ACC112 (cell line): ENCODE results near the gene CRADD.
A peak's percentile ranks its signal among the peaks of the same experiment; 100 is the strongest.
"Not testable (repeated sequence)": the region's sequence is repeated elsewhere in the genome, so short reads cannot be mapped to it uniquely, and the experiment has no call there.

Experiments used
- H2AFZ ChIP-seq: fragments of 200-600 bp; sonication (generic); one replicate; pipeline ENCODE4 v1.6.0; 2017; ENCODE audit warnings: antibody characterized with exemption, low read length; ENCODE audit not compliant: unreplicated experiment
- H3K27ac ChIP-seq: fragments of 200-600 bp; sonication (generic); 2 replicates; pipeline ENCODE4 v1.5.1; 2014; ENCODE audit warnings: low read depth, mild to moderate bottlenecking, antibody characterized with exemption, low read length, moderate library complexity
- H3K27me3 ChIP-seq: fragments of 200-600 bp; sonication (generic); 2 replicates; pipeline ENCODE4 v1.6.1; 2014; ENCODE audit warnings: mild to moderate bottlenecking, antibody characterized with exemption, low read length, moderate library complexity, mixed read lengths; ENCODE audit not compliant: insufficient read depth
- H3K36me3 ChIP-seq: fragments of 200-600 bp; sonication (generic); 2 replicates; pipeline ENCODE4 v1.6.1; 2016; ENCODE audit warnings: mild to moderate bottlenecking, antibody characterized with exemption, low read length, moderate library complexity, mixed read lengths; ENCODE audit not compliant: insufficient read depth
- H3K4me1 ChIP-seq: fragments of 200-600 bp; sonication (generic); one replicate; pipeline ENCODE4 v1.6.1; 2016; ENCODE audit warnings: low read length, mixed read lengths; ENCODE audit not compliant: insufficient read depth, unreplicated experiment, control insufficient read depth
- H3K4me3 ChIP-seq: fragments of 200-600 bp; sonication (generic); 2 replicates; pipeline ENCODE4 v1.5.1; 2014; ENCODE audit warnings: mild to moderate bottlenecking, low read depth, low read length
- H3K79me2 ChIP-seq: fragments of 200-600 bp; sonication (generic); one replicate; pipeline ENCODE4 v1.6.0; 2016; ENCODE audit warnings: low read length; ENCODE audit not compliant: control insufficient read depth, unreplicated experiment, insufficient read depth

CRADD gene

GRCh38 chr12:93677195-93678064, at the start of gene CRADD:
Gene CRADD, plus strand, starts transcription at chr12:93677375.
- Histone ChIP-seq H3K36me3 (no peaks in the 10 kb centered on the region), H2AFZ (peak within 1 kb of the TSS; percentile 100), H3K4me3 (peak within 1 kb of the TSS; percentile 86), H3K27me3 (no peaks in the 10 kb centered on the region), H3K27ac (peak within 1 kb of the TSS; percentile 88), H3K4me1 (peaks cover 5% of the 10 kb centered on the region), H3K79me2 (no peaks in the 10 kb centered on the region)

GRCh38 chr12:93632383-93632782, 44.8 kb upstream of the CRADD start:
- Histone ChIP-seq H3K4me1 (peaks cover 17% of the 10 kb centered on the region), H3K27ac (no peak overlapping the region), H3K27me3 (no peaks in the 10 kb centered on the region), H3K4me3 (no peak overlapping the region), H2AFZ (no peak overlapping the region), H3K36me3 (no peaks in the 10 kb centered on the region), H3K79me2 (no peaks in the 10 kb centered on the region)

GRCh38 chr12:93634416-93634815, 42.8 kb upstream of the CRADD start:
- Histone ChIP-seq H3K27ac (peak overlapping the region; percentile 72), H3K36me3 (no peaks in the 10 kb centered on the region), H3K4me1 (peaks cover 17% of the 10 kb centered on the region), H3K27me3 (peaks cover 8% of the 10 kb centered on the region; the same call in 1 of the 2 replicates), H3K79me2 (no peaks in the 10 kb centered on the region), H3K4me3 (no peak overlapping the region), H2AFZ (no peak overlapping the region)

GRCh38 chr12:93636708-93637107, 40.5 kb upstream of the CRADD start:
- Histone ChIP-seq H3K27ac (no peak overlapping the region), H3K4me3 (no peak overlapping the region), H3K27me3 (peaks cover 8% of the 10 kb centered on the region; the same call in 1 of the 2 replicates), H2AFZ (no peak overlapping the region), H3K36me3 (no peaks in the 10 kb centered on the region), H3K79me2 (no peaks in the 10 kb centered on the region), H3K4me1 (peaks cover 17% of the 10 kb centered on the region)

GRCh38 chr12:93638095-93638494, 39.1 kb upstream of the CRADD start:
- Histone ChIP-seq H3K79me2 (no peaks in the 10 kb centered on the region), H3K4me3 (no peak overlapping the region), H3K27me3 (peaks cover 8% of the 10 kb centered on the region; the same call in 1 of the 2 replicates), H3K27ac (no peak overlapping the region), H2AFZ (no peak overlapping the region), H3K4me1 (peaks cover 17% of the 10 kb centered on the region), H3K36me3 (no peaks in the 10 kb centered on the region)

GRCh38 chr12:93638954-93639353, 38.2 kb upstream of the CRADD start:
- H3K4me3 ChIP-seq: no peak overlapping the region

GRCh38 chr12:93639406-93639805, 37.8 kb upstream of the CRADD start:
- no peak overlapping the region for H3K4me3 ChIP-seq
- no peak overlapping the region for H2AFZ ChIP-seq
- H3K36me3 ChIP-seq: no peaks in the 10 kb centered on the region
- H3K27ac ChIP-seq: no peak overlapping the region
- peaks cover 8% of the 10 kb centered on the region; the same call in 1 of the 2 replicates for H3K27me3 ChIP-seq
- peaks cover 9% of the 10 kb centered on the region for H3K4me1 ChIP-seq
- H3K79me2 ChIP-seq: no peaks in the 10 kb centered on the region

More at GRCh38 chr12:93638954-93639353, 38.2 kb upstream of the CRADD start:
- Histone ChIP-seq H3K36me3 (no peaks in the 10 kb centered on the region), H3K79me2 (no peaks in the 10 kb centered on the region), H3K4me1 (peaks cover 13% of the 10 kb centered on the region), H3K27me3 (peaks cover 8% of the 10 kb centered on the region; the same call in 1 of the 2 replicates), H2AFZ (no peak overlapping the region), H3K27ac (no peak overlapping the region)

- not testable (repeated sequence) for H2AFZ ChIP-seq, H3K79me2 ChIP-seq, H3K27me3 ChIP-seq, H3K27ac ChIP-seq, H3K36me3 ChIP-seq, H3K4me1 ChIP-seq, H3K4me3 ChIP-seq
Measured at GRCh38 chr12:93641380-93641779, 35.8 kb upstream of the CRADD start.

GRCh38 chr12:93642751-93643150, 34.4 kb upstream of the CRADD start:
- Histone ChIP-seq H3K27ac (no peak overlapping the region), H3K4me1 (no peaks in the 10 kb centered on the region), H2AFZ (no peak overlapping the region), H3K4me3 (no peak overlapping the region), H3K79me2 (no peaks in the 10 kb centered on the region), H3K36me3 (no peaks in the 10 kb centered on the region), H3K27me3 (peaks cover 8% of the 10 kb centered on the region; the same call in 1 of the 2 replicates)

GRCh38 chr12:93645702-93646101, 31.5 kb upstream of the CRADD start:
- H3K27ac ChIP-seq: no peak overlapping the region
- no peak overlapping the region for H3K4me3 ChIP-seq
- H3K79me2 ChIP-seq: no peaks in the 10 kb centered on the region
- no peaks in the 10 kb centered on the region for H3K36me3 ChIP-seq
- no peaks in the 10 kb centered on the region for H3K27me3 ChIP-seq
- no peaks in the 10 kb centered on the region for H3K4me1 ChIP-seq
- H2AFZ ChIP-seq: no peak overlapping the region

GRCh38 chr12:93650626-93651025, 26.5 kb upstream of the CRADD start:
- no peaks in the 10 kb centered on the region for H3K79me2 ChIP-seq
- H3K27ac ChIP-seq: no peak overlapping the region
- H3K27me3 ChIP-seq: no peaks in the 10 kb centered on the region
- H3K36me3 ChIP-seq: no peaks in the 10 kb centered on the region
- no peaks in the 10 kb centered on the region for H3K4me1 ChIP-seq
- no peak overlapping the region for H2AFZ ChIP-seq
- no peak overlapping the region for H3K4me3 ChIP-seq
